WTC11 (cell line): ENCODE data around the gene RPS10. TPM values are rescaled to one million over a fixed set of nuclear protein-coding genes. Genes with fewer than 3 reads are reported as not detected.

Source experiments
- ATAC-seq: fragments of 200-7000 bp; cut with Tn5 transposase; 2 replicates; pipeline ENCODE4 v1.10.0; 2021; ENCODE audit warnings: mild to moderate bottlenecking, moderate library complexity
- CTCF ChIA-PET: fragments of 300-600 bp; sonication (Branson Sonifier 250); formaldehyde crosslinking; loops from one replicate; lab custom pipeline; 2021; ENCODE audit warnings: antibody characterized with exemption; lab: Charles Lee
- POLR2A ChIA-PET: fragments of 350-600 bp; sonication (Branson Sonifier 250); formaldehyde crosslinking; loops from one replicate; lab custom pipeline; 2021; ENCODE audit warnings: antibody characterized with exemption; lab: Charles Lee
- DNase-seq: peaks from one replicate; pipeline ENCODE4 v3.0.0; 2021; ENCODE audit warnings: low spot score
- H3K27ac Mint-ChIP-seq: 2 replicates; pipeline ENCODE4 v1.8.0; 2021; ENCODE audit warnings: mixed read lengths
- H3K27me3 Mint-ChIP-seq: 2 replicates; pipeline ENCODE4 v1.8.0; 2021; ENCODE audit warnings: low read depth, mild to moderate bottlenecking, moderate library complexity, mixed read lengths
- H3K36me3 Mint-ChIP-seq: 2 replicates; pipeline ENCODE4 v1.8.0; 2021; ENCODE audit warnings: mixed read lengths
- H3K4me1 Mint-ChIP-seq: 2 replicates; pipeline ENCODE4 v1.8.0; 2022; ENCODE audit warnings: mixed read lengths
- H3K4me3 Mint-ChIP-seq: 2 replicates; pipeline ENCODE4 v1.8.0; 2021; ENCODE audit warnings: mild to moderate bottlenecking, moderate library complexity, mixed read lengths
- H3K9me3 Mint-ChIP-seq: 2 replicates; pipeline ENCODE4 v1.8.0; 2021; ENCODE audit warnings: mixed read lengths
- AFF4 ChIP-seq: sonication (generic); formaldehyde crosslinking; IDR thresholded peaks from 2 replicates; pipeline ENCODE4 v1.8.1; 2023; ENCODE audit warnings: mild to moderate bottlenecking, missing genetic modification reagents, borderline replicate concordance
- AR ChIP-seq: fragments of 250-450 bp; sonication (Bioruptor Pico); IDR thresholded peaks from 2 replicates; pipeline ENCODE4 v1.9.0; 2021; ENCODE audit warnings: mild to moderate bottlenecking
- ATF6 ChIP-seq: sonication (generic); formaldehyde crosslinking; IDR thresholded peaks from 2 replicates; pipeline ENCODE4 v1.8.1; 2023; ENCODE audit warnings: mild to moderate bottlenecking, missing genetic modification reagents
- CBFB ChIP-seq: sonication (generic); formaldehyde crosslinking; IDR thresholded peaks from 2 replicates; pipeline ENCODE4 v1.8.1; 2022; ENCODE audit warnings: mild to moderate bottlenecking, low read depth, missing genetic modification reagents
- CDX4 ChIP-seq: fragments of 250-450 bp; sonication (Bioruptor Pico); IDR thresholded peaks from 2 replicates; pipeline ENCODE4 v1.9.0; 2021; ENCODE audit warnings: moderate library complexity, mild to moderate bottlenecking, inconsistent platforms, borderline replicate concordance
- CTCF ChIP-seq: fragments of 200-600 bp; IDR thresholded peaks from 2 replicates; pipeline ENCODE4 v1.8.0; 2022; ENCODE audit warnings: antibody characterized with exemption
- ELF4 ChIP-seq: sonication (generic); formaldehyde crosslinking; IDR thresholded peaks from 2 replicates; pipeline ENCODE4 v1.8.1; 2022; ENCODE audit warnings: low read depth, mild to moderate bottlenecking, moderate library complexity, missing genetic modification reagents
- GRHL2 ChIP-seq: fragments of 250-450 bp; sonication (Bioruptor Pico); IDR thresholded peaks from 2 replicates; pipeline ENCODE4 v1.8.0; 2022; ENCODE audit warnings: mild to moderate bottlenecking, moderate library complexity; ENCODE audit not compliant: insufficient replicate concordance, severe bottlenecking
- JUN ChIP-seq: sonication (generic); formaldehyde crosslinking; IDR thresholded peaks from 2 replicates; pipeline ENCODE4 v1.8.0; 2023; ENCODE audit warnings: mild to moderate bottlenecking, missing genetic modification reagents
- MAX ChIP-seq: sonication (generic); formaldehyde crosslinking; IDR thresholded peaks from 2 replicates; pipeline ENCODE4 v1.8.0; 2022; ENCODE audit warnings: mild to moderate bottlenecking, missing genetic modification reagents
- PREB ChIP-seq: sonication (generic); formaldehyde crosslinking; IDR thresholded peaks from 2 replicates; pipeline ENCODE4 v1.8.1; 2022; ENCODE audit warnings: mild to moderate bottlenecking, missing genetic modification reagents, moderate library complexity, borderline replicate concordance
- ZNF219 ChIP-seq: sonication (generic); formaldehyde crosslinking; IDR thresholded peaks from 2 replicates; pipeline ENCODE4 v1.8.0; 2023; ENCODE audit warnings: missing genetic modification reagents, mild to moderate bottlenecking, borderline replicate concordance
- ZNF317 ChIP-seq: sonication (generic); formaldehyde crosslinking; IDR thresholded peaks from 2 replicates; pipeline ENCODE4 v1.8.1; 2023; ENCODE audit warnings: low read depth, mild to moderate bottlenecking, moderate library complexity, missing genetic modification reagents, borderline replicate concordance
- ZNF416 ChIP-seq: fragments of 250-450 bp; sonication (Bioruptor Pico); IDR thresholded peaks from 2 replicates; pipeline ENCODE4 v1.9.0; 2021; ENCODE audit warnings: mild to moderate bottlenecking, inconsistent platforms
- ZNF425 ChIP-seq: fragments of 250-450 bp; sonication (Bioruptor Pico); conservative IDR thresholded peaks from 2 replicates; pipeline ENCODE4 v1.9.0; 2021; ENCODE audit warnings: mild to moderate bottlenecking
- ZNF532 ChIP-seq: fragments of 250-450 bp; sonication (Bioruptor Pico); IDR thresholded peaks from 2 replicates; pipeline ENCODE4 v1.9.0; 2021; ENCODE audit warnings: mild to moderate bottlenecking, borderline replicate concordance
- total RNA-seq: library from RNA; stranded (reverse); gene quantifications from 3 replicates; pipeline ENCODE4 v1.2.3, GENCODE V29; 2021

The RPS10 gene
- total RNA-seq, 1 experiment from 2014 or later, result 2,184 TPM

- Mint-ChIP-seq H3K4me1 (peaks cover 12% of the 10 kb centered on the region), H3K36me3 (no peaks in the 10 kb centered on the region), H3K4me3 (no peak overlapping the region), H3K27ac (no peak overlapping the region), H3K9me3 (no peaks in the 10 kb centered on the region), H3K27me3 (no peaks in the 10 kb centered on the region)
- ChIA-PET CTCF (no interaction called here), POLR2A (no interaction called here)
- DNase-seq (no peak), ATAC-seq (no peak)
- TF ChIP-seq AFF4 (no peak), ZNF416 (CRISPR knock-in tag) (no peak), ZNF219 (no peak), ATF6 (no peak), MAX (no peak), CDX4 (CRISPR knock-in tag) (no peak), CTCF (no peak), CBFB (CRISPR knock-in tag) (no peak), AR (no peak), ELF4 (CRISPR knock-in tag) (no peak), ZNF532 (CRISPR knock-in tag) (no peak), JUN (CRISPR knock-in tag) (no peak), ZNF317 (CRISPR knock-in tag) (no peak), PREB (CRISPR knock-in tag) (no peak), GRHL2 (no peak), ZNF425 (CRISPR knock-in tag) (no peak)
Observed at GRCh38 chr6:34445313-34445860, 19.5 kb upstream of the RPS10 start.
